ENCODE data around the gene GAST. TPM values are rescaled to one million over a fixed set of nuclear protein-coding genes. Genes with fewer than 3 reads are reported as not detected.

Gene GAST
- total and polyA plus RNA-seq, 2 of the 13 experiments (the other 11 are each of a cell fraction or from before 2014, with no cell fraction given) = 0.32 to 0.42 TPM

- TF ChIP-seq ZNF775 (CRISPR knock-in tag; IDR thresholded peaks at IDR 0.05; ENCODE audit: borderline replicate concordance) (no peak), ZNF7 (CRISPR knock-in tag; IDR thresholded peaks at IDR 0.05) (no peak), SNAI1 (CRISPR knock-in tag; IDR thresholded peaks at IDR 0.05; ENCODE audit: borderline replicate concordance) (no peak), ATF5 (CRISPR knock-in tag; IDR thresholded peaks at IDR 0.05; ENCODE audit: low read depth) (no peak), NFE2 (CRISPR knock-in tag; IDR thresholded peaks at IDR 0.05) (no peak), DNMT1 (CRISPR knock-in tag; IDR thresholded peaks at IDR 0.05) (peak; percentile 50; the same call in 1 of the 2 replicates), ZNF337 (CRISPR knock-in tag; IDR thresholded peaks at IDR 0.05; ENCODE audit: borderline replicate concordance, low read depth) (0 out of 2 replicates have a peak, but pooled peaks have one; percentile 27), BCL6 (CRISPR knock-in tag; IDR thresholded peaks at IDR 0.05) (peak; percentile 39; the same call in 1 of the 2 replicates), PHB2 (IDR thresholded peaks at IDR 0.05; ENCODE audit: partially characterized antibody) (no peak), TAF1 (CRISPR knock-in tag; IDR thresholded peaks at IDR 0.05) (no peak), JARID2 (CRISPR knock-in tag; IDR thresholded peaks at IDR 0.05; ENCODE audit: insufficient replicate concordance) (peak; percentile 42), ZFP41 (CRISPR knock-in tag; IDR thresholded peaks at IDR 0.05; ENCODE audit: borderline replicate concordance) (no peak), ZNF496 (CRISPR knock-in tag; IDR thresholded peaks at IDR 0.05; ENCODE audit: insufficient replicate concordance) (no peak), TBX2 (CRISPR knock-in tag; IDR thresholded peaks at IDR 0.05; ENCODE audit: borderline replicate concordance) (peak; percentile 63), MLX (CRISPR knock-in tag; IDR thresholded peaks at IDR 0.05) (no peak)
- TF ChIP-seq, protein P1, sequence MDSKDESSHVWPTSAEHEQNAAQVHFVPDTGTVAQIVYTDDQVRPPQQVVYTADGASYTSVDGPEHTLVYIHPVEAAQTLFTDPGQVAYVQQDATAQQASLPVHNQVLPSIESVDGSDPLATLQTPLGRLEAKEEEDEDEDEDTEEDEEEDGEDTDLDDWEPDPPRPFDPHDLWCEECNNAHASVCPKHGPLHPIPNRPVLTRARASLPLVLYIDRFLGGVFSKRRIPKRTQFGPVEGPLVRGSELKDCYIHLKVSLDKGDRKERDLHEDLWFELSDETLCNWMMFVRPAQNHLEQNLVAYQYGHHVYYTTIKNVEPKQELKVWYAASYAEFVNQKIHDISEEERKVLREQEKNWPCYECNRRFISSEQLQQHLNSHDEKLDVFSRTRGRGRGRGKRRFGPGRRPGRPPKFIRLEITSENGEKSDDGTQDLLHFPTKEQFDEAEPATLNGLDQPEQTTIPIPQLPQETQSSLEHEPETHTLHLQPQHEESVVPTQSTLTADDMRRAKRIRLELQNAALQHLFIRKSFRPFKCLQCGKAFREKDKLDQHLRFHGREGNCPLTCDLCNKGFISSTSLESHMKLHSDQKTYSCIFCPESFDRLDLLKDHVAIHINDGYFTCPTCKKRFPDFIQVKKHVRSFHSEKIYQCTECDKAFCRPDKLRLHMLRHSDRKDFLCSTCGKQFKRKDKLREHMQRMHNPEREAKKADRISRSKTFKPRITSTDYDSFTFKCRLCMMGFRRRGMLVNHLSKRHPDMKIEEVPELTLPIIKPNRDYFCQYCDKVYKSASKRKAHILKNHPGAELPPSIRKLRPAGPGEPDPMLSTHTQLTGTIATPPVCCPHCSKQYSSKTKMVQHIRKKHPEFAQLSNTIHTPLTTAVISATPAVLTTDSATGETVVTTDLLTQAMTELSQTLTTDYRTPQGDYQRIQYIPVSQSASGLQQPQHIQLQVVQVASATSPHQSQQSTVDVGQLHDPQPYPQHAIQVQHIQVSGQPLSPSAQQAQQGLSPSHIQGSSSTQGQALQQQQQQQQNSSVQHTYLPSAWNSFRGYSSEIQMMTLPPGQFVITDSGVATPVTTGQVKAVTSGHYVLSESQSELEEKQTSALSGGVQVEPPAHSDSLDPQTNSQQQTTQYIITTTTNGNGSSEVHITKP (CRISPR knock-in tag; IDR thresholded peaks at IDR 0.05; ENCODE audit: low read depth) = peak; percentile 54; the same call in 1 of the 2 replicates
- TF ChIP-seq, protein P2, sequence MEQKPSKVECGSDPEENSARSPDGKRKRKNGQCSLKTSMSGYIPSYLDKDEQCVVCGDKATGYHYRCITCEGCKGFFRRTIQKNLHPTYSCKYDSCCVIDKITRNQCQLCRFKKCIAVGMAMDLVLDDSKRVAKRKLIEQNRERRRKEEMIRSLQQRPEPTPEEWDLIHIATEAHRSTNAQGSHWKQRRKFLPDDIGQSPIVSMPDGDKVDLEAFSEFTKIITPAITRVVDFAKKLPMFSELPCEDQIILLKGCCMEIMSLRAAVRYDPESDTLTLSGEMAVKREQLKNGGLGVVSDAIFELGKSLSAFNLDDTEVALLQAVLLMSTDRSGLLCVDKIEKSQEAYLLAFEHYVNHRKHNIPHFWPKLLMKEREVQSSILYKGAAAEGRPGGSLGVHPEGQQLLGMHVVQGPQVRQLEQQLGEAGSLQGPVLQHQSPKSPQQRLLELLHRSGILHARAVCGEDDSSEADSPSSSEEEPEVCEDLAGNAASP (CRISPR knock-in tag; IDR thresholded peaks at IDR 0.05; ENCODE audit: borderline replicate concordance) = peak; percentile 56; the same call in 1 of the 2 replicates
- TF ChIP-seq, protein P3, sequence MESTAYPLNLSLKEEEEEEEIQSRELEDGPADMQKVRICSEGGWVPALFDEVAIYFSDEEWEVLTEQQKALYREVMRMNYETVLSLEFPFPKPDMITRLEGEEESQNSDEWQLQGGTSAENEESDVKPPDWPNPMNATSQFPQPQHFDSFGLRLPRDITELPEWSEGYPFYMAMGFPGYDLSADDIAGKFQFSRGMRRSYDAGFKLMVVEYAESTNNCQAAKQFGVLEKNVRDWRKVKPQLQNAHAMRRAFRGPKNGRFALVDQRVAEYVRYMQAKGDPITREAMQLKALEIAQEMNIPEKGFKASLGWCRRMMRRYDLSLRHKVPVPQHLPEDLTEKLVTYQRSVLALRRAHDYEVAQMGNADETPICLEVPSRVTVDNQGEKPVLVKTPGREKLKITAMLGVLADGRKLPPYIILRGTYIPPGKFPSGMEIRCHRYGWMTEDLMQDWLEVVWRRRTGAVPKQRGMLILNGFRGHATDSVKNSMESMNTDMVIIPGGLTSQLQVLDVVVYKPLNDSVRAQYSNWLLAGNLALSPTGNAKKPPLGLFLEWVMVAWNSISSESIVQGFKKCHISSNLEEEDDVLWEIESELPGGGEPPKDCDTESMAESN (CRISPR knock-in tag; conservative IDR thresholded peaks at IDR 0.05) = peak; percentile 24; the same call in 1 of the 2 replicates
- TF ChIP-seq, protein P4, sequence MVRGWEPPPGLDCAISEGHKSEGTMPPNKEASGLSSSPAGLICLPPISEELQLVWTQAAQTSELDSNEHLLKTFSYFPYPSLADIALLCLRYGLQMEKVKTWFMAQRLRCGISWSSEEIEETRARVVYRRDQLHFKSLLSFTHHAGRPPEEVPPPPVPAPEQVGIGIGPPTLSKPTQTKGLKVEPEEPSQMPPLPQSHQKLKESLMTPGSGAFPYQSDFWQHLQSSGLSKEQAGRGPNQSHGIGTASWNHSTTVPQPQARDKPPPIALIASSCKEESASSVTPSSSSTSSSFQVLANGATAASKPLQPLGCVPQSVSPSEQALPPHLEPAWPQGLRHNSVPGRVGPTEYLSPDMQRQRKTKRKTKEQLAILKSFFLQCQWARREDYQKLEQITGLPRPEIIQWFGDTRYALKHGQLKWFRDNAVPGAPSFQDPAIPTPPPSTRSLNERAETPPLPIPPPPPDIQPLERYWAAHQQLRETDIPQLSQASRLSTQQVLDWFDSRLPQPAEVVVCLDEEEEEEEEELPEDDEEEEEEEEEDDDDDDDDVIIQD (CRISPR knock-in tag; IDR thresholded peaks at IDR 0.05; ENCODE audit: low read depth) = 0 out of 2 replicates have a peak, but pooled peaks have one; percentile 41
These were observed 26.1 kb downstream of the GAST start (continued) for GRCh38 chr17:41738077-41738800.

Measured in HepG2 (cell line).